ENCODE measurements around the gene DIAPH2.

- TF ChIP-seq POLR2A (IDR thresholded peaks at IDR 0.05) = no peak
- no peak for TF ChIP-seq CTCF (IDR thresholded peaks at IDR 0.05)
Observed at GRCh38 chrX:97155816-97156215, 471.2 kb downstream of the DIAPH2 start.
